Daoy (cell line): Measurements from ENCODE around the gene ACSL3. TPM values are rescaled to one million over a fixed set of nuclear protein-coding genes. Genes with fewer than 3 reads are reported as not detected.
"Not testable (repeated sequence)": the region's sequence is repeated elsewhere in the genome, so short reads cannot be mapped to it uniquely, and the experiment has no call there.

Experiments
- DNase-seq: peaks from one replicate; pipeline ENCODE4 v3.0.0-alpha.2; 2015; ENCODE audit warnings: low read depth
- total RNA-seq: library from RNA; depleted of rRNA; stranded (reverse); fragments of >200 nt; shearing (Covaris generic); gene quantifications from 2 replicates; pipeline ENCODE4 v1.2.3, GENCODE V29; 2014; rRNA removed

The ACSL3 gene
- total RNA-seq, 1 experiment from 2014 or later: 76.2 TPM

GRCh38 chr2:222976521-222977061 lies 115.8 kb downstream of the ACSL3 start:
- DNase-seq: no peak

DNA sequence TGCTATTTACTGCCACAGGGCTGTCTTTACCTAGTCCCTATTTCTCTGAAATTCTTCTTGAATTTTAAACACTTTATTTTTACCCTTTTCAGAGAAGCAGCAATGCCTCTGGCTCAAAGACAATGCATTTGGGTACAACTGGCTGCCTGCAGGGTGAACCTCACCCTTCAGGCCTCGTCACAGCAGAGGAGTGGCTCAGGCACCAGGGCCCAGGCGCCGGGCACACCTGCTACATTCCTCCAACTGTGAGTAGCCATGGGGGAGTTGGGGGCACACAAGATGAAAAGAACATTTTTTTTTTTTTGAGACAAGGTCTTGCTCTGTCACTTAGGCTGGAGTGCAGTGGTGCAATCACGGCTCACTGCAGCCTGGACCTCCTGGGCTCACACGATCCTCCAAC lies 116.3 kb downstream of the ACSL3 start:
- DNase-seq: no peak

GRCh38 chr2:222978850-222979249 lies 118.0 kb downstream of the ACSL3 start:
- no peak for DNase-seq

GRCh38 chr2:222979484-222979883 lies 118.6 kb downstream of the ACSL3 start:
- DNase-seq: no peak

GRCh38 chr2:222982010-222982908 lies 121.4 kb downstream of the ACSL3 start:
- DNase-seq: peak; percentile 56

- no peak for DNase-seq
These were observed 122.1 kb downstream of the ACSL3 start for GRCh38 chr2:222982909-222983265.

DNA sequence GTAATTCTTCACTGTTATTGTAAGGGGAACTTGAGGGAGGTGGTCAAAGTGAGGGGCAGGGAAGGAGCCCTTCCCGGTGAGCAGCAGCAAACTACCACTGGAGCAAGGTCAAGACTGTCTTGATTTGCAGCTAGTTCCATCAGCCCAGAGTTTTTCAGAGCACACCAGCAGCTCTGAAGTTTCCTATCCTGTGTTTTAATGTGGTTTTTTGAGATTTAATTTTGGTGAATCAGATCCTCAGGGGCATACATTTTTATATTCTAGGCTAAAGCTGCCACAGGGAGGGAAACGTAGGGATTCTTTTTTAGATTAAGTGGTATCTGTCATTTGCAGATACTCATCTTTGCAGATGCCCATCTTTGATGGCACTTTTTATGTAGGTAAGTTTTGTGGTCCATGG lies 124.1 kb downstream of the ACSL3 start:
- no peak for DNase-seq

DNA sequence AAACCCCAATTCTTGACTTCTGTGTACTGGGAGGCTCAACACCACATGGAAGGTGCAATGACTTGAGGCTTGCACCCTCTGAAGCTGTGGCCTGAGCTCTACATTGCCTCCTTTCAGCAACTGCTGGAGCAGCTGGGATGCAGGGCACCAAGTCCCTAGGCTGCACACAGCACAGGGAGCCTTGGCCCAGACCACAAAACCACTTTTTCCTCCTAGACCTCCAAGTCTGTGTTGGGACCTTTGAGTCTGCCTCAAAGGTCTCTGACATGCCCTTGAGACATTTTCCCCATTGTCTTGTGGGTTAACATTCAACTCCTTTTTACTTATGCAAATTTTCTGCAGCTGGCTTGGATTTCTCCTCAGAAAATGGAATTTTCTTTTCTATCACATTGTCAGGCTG lies 128.6 kb downstream of the ACSL3 start:
- no peak for DNase-seq

- DNase-seq: not testable (repeated sequence)
These were observed 129.4 kb downstream of the ACSL3 start for GRCh38 chr2:222990206-222990605.

DNA sequence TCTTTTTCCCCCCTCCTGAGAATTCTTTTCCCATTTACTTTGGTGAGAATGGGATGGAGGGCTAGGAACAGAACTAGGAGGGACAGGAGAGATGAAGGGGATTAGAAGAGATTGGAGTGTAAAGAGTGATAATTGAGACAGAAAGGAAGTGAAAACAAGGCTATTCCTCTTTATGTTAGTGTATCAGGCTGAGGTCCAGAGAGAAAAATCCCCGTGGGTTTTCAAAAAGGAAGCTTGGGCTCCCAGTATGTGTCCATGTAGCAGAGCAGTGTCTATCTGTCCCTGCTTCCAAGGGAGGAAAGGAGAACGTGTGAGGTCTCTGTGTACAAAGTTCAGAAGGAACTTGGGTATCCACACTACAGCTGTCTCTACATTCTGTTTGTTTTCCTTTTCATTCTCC lies 131.3 kb downstream of the ACSL3 start:
- DNase-seq: no peak

Other genes starting within 250 kb of the ACSL3 start
- gene FARSB, start 204.9 kb upstream of the ACSL3 start, total RNA-seq: 38.8 and 38.9 TPM in 2 replicates
- gene MOGAT1, start 189.4 kb upstream of the ACSL3 start, total RNA-seq: not detected in 2 replicates
- 0.77 and 2.0 TPM in 2 replicates for gene KCNE4, start 191.2 kb downstream of the ACSL3 start, total RNA-seq